Testis (tissue), 2 donors: ENCODE results near the gene DOK1.

Experiments
- POLR2A ChIP-seq: fragments of 450-650 bp; IDR thresholded peaks from one replicate; pipeline ENCODE4 v1.6.1; 2017; ENCODE audit warnings: antibody characterized with exemption, mild to moderate bottlenecking, moderate library complexity
- TF ChIP-seq, protein P1 (sequence below), 3 experiments: fragments of 450-650 bp in 2 of 3; fragments of 200-600 bp in 1 of 3; sonication (generic) in 1 of 3; IDR thresholded peaks; one replicate each; pipeline ENCODE4 v1.5.1; 2016 to 2019; ENCODE audit warnings: antibody characterized with exemption in 3 of 3, mild to moderate bottlenecking in 2 of 3, moderate library complexity in 1 of 3

DNA sequence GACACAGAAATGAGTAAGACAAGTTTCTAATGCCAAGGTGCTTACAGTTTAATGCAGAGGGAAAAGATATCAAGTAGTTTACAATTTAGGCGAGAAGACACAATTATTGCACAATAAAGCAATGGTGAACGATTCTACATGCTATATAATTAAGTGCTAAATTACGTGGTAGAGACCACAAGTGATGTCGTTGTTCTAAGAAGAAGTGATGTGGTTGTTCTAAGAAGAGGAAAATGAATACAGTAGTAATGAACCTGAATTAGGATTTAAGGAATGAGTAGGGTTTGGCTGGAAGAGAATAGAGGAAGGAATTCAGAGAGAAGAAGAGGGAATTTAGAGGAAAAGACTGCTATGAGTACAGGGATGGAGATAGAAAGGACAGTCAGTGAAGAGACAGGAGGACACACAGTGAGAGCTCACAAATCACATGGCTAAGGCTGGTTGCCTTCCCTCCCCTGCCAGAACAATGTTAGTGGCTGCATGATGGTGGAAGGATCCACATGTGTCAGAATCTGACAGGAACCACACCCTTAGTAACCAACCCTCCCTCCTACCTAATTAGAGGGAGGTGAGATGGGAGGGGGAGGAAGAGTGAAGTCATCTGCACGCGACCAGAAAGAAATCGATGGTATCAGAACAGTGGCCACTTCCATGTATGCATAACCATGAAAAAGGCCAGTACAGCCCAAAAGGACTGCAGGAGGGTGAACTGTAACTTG is 48.9 kb downstream of the DOK1 start:
- TF ChIP-seq, protein P1, sequence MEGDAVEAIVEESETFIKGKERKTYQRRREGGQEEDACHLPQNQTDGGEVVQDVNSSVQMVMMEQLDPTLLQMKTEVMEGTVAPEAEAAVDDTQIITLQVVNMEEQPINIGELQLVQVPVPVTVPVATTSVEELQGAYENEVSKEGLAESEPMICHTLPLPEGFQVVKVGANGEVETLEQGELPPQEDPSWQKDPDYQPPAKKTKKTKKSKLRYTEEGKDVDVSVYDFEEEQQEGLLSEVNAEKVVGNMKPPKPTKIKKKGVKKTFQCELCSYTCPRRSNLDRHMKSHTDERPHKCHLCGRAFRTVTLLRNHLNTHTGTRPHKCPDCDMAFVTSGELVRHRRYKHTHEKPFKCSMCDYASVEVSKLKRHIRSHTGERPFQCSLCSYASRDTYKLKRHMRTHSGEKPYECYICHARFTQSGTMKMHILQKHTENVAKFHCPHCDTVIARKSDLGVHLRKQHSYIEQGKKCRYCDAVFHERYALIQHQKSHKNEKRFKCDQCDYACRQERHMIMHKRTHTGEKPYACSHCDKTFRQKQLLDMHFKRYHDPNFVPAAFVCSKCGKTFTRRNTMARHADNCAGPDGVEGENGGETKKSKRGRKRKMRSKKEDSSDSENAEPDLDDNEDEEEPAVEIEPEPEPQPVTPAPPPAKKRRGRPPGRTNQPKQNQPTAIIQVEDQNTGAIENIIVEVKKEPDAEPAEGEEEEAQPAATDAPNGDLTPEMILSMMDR (IDR thresholded peaks at IDR 0.05) = no peak
- TF ChIP-seq POLR2A = no peak
